KOPT-K1 (cell line): ENCODE results near the gene PPP1CA.
"Not testable (repeated sequence)": the region's sequence is repeated elsewhere in the genome, so short reads cannot be mapped to it uniquely, and the experiment has no call there.

ENCODE experiments used
- H3K27ac ChIP-seq: fragments of 200-600 bp; sonication (generic); 2 replicates; pipeline ENCODE4 v1.5.1; 2016; ENCODE audit warnings: antibody characterized with exemption, mild to moderate bottlenecking, low read depth, low read length; ENCODE audit not compliant: poor library complexity, severe bottlenecking
- H3K36me3 ChIP-seq: fragments of 200-600 bp; sonication (generic); 2 replicates; pipeline ENCODE4 v1.5.1; 2017; ENCODE audit warnings: antibody characterized with exemption, mild to moderate bottlenecking, low read length, moderate library complexity; ENCODE audit not compliant: insufficient read depth
- H3K9me3 ChIP-seq: fragments of 200-600 bp; sonication (generic); 2 replicates; pipeline ENCODE4 v1.5.1; 2017; ENCODE audit warnings: antibody characterized with exemption, low read length, mild to moderate bottlenecking; ENCODE audit not compliant: insufficient read depth, poor library complexity, severe bottlenecking

The PPP1CA gene

DNA sequence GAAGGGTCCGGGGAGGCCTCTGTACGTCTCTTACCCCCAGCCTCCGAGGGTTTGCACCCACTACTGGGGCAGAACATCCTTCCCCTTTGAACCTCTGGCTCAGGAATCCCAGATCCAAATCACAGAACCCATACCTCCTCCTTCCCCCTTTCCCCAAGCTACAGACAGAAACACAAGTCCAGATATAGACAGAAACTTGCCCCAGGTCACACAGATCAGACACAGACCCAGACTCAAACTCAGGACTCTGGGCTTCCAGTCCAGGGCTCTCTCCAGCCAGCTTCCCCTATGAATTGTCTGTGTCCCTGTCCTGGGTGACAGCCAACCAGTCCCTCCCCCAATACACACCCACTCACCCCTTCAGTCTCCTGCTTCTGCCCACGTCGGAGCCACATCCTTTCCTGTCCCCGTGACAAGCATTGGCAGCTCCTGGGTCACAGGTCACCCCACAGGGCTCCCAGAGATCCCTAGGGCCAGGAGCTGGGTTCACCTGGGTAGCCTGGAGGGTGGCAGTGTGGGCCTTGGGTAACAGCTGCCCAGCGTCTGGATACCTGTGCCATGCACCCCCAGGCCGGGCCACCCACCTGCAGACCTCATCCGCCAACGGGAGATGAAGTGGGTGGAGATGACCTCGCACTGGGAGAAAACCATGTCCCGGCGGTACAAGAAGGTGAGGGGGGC, 3.0 kb upstream of the PPP1CA start:
- Histone ChIP-seq H3K36me3 (peaks cover 48% of the 10 kb centered on the region), H3K9me3 (no peaks in the 10 kb centered on the region), H3K27ac (peak overlapping the region; percentile 96)

DNA sequence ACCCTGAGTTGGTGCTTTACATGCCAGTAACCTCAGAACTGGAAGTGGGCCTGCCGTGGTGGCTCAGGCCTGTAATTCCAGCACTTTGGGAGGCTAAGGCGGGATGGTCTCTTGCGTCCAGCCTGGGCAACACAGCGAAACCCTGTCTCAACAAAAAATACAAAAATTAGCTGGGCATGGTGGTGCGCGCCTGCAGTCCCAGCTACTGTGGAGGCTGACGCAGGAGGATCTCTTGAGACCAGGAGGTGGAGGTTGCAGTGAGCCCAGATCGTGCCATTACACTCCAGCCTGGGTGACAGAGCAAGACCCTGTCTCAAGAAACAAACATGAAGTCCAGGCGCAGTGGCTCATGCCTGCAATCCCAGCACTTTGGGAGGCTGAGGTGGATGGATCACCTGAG, 1.4 kb upstream of the PPP1CA start:
- Histone ChIP-seq H3K36me3 (peaks cover 62% of the 10 kb centered on the region), H3K27ac (peak overlapping the region; percentile 96)

DNA sequence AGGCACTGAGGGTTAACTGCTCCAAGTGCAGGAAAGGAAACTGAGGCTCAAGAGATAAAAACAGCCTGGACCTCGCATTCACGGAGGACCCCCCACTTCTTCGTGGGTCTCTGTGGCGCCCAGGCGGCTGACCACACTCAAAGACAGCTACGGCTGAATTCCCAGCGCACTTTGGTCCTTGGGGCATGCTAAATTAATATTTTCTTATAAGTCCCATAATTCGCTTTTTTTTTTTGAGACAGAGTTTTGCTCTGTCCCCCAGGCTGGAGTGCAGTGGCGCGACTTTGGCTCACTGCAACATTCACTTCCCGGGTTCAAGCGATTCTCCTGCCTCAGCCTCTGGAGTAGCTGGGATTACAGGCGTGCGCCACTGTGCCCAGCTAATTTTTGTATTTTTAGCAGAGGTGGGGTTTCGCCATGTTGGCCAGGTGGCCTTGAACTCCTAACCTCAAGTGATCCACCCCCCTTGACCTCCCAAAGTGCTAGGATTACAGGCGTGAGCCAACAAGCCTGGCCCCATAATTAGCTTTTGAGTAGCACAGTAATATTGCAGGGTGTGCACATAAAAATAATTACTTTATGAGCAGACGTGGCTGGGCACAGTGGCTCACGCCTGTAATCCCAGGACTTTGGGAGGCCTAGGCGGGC, 658 bp upstream of the PPP1CA start:
- Histone ChIP-seq H3K36me3 (peaks cover 62% of the 10 kb centered on the region), H3K27ac (peak overlapping the region; percentile 96)

More for the DNA sequence above, 1.4 kb upstream of the PPP1CA start:
- H3K9me3 ChIP-seq = not testable (repeated sequence)

DNA sequence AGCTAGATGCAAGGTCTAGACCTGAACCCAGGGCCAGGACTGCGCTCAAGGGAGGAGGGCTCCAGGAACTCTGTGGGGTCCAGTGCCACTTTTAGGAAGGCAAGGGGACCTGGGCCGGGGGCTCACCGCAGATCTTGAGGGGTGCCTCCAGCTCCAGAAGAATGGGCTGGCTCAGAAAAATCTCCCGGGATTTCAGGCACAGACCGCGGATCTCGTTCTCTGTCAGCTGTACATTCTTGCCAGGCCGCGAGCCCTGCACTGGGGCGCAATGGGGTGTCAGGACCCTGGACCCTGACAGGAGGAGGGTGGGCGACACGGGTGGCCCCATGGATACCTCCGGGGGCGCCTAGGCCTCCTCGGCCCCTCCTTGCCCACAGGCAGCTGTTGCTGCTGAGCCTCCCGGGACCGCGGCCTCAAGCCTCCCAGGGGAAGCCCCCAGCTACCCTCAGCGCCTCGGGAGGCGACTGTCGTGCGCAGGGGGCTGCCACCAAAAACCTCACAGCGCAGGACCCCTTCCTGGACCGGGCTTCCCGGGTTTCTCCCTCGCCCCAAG, 640 bp downstream of the PPP1CA start:
- H3K36me3 ChIP-seq = peaks cover 62% of the 10 kb centered on the region

More for the DNA sequence above, 658 bp upstream of the PPP1CA start:
- H3K9me3 ChIP-seq = not testable (repeated sequence)

DNA sequence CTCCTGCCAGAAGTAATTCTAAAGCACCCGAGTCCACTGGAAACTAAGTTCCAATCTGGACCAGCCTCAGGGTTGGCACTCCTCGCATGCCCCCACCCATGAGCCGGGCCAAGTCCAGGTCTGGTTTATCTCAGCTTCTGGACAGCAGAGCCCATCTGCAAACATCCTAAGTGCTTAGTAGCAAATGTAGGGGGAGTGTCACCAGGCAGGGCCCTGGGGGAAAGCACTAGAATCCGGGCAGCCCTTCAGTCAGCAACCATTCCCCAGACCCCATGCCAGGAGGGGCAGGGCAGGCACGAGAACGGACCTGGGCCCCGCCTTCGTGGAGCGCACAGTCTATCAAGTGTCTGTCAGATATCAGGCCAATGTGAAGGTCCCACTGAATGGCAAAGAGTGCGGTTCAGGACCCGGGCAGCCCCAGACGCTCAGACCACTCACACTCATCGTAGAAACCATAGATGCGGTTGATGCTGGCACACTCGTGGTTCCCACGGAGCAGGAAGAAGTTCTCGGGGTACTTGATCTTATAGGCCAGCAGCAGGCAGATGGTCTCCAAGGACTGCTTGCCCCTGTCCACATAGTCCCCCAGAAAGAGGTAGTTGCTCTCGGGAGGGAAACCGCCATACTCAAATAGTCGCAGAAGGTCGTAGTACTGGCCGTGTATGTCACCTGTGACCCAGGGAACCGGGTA, 1.3 kb downstream of the PPP1CA start:
- H3K27ac ChIP-seq = peak overlapping the region; percentile 96
- H3K9me3 ChIP-seq = no peaks in the 10 kb centered on the region
- peaks cover 62% of the 10 kb centered on the region for H3K36me3 ChIP-seq

More for the DNA sequence above, 640 bp downstream of the PPP1CA start:
- Histone ChIP-seq H3K9me3 (no peaks in the 10 kb centered on the region), H3K27ac (peak overlapping the region; percentile 96)

DNA sequence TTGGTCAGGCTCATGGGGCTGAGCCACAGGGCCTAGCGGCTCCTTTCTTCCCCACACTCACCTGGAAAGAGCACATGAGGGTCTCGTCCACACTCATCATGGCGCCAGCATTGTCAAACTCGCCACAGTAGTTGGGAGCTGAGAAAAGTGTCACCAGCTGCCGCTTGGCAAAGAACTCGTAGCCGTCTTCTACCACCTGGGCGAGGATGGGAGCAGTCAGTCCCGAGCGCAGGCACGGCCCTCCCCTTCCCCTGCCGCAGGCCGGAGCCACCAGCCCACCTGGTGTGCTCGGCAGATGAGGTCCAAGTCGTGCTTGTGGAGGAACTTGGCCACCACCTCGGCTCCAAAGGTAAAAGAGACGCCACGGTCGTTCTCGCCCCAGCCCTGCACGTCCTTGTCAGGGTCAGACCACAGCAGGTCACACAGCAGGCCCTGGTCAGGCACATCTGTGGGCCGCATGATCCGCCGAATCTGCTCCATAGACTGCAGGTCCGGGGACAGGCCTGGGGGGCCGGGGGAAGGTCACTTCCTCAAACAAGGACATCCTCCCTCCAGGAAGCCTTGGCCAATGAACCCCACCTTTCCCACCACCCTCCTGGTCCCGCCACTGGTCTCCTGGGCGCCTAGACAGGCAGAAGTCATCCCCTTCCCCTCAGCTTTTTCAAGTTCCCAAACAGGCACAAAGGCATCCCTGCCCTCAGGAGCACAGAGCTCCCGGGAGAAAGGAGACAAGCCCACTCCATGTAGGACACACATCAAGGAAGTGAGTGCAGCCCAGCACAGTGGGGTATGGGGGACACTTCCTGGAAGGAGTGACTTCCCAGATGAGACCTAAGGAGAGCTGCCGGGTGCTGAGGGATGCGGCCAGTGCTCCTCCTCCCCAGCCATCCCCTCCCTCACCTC, 2.7 kb downstream of the PPP1CA start:
- peaks cover 70% of the 10 kb centered on the region for H3K36me3 ChIP-seq
- peak overlapping the region; percentile 0 for H3K27ac ChIP-seq
- H3K9me3 ChIP-seq = no peaks in the 10 kb centered on the region

DNA sequence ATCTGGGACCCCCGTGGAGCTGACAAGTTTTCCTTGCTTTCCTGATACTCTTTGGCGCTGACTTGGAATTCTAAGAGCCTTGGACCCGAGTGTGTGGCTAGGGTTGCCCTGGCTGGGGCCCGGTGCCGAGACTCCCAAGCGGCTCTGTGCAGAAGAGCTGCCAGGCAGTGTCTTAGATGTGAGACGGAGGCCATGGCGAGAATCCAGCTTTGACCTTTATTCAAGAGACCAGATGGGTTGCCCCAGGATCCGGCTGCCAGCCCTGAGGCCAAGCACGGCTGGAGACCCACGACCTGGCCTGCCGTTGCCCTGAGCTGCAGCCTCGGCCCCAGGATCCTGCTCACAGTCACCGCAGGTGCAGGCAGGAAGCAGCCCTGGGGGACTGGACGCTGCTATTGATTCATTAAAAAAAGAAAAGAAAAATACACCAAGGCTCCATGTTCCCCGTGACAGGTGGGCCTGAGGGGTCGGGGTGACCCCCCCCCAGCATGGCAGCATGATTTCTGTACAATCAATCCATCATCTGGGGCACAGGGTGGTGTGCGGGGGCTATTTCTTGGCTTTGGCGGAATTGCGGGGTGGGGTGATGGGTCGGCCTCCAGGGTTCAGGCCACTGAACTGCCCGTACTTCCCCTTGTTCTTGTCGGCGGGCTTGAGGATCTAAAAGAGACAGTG, 3.5 kb downstream of the PPP1CA start:
- peaks cover 77% of the 10 kb centered on the region for H3K36me3 ChIP-seq
- H3K9me3 ChIP-seq = no peaks in the 10 kb centered on the region
- H3K27ac ChIP-seq = peak overlapping the region; percentile 54

DNA sequence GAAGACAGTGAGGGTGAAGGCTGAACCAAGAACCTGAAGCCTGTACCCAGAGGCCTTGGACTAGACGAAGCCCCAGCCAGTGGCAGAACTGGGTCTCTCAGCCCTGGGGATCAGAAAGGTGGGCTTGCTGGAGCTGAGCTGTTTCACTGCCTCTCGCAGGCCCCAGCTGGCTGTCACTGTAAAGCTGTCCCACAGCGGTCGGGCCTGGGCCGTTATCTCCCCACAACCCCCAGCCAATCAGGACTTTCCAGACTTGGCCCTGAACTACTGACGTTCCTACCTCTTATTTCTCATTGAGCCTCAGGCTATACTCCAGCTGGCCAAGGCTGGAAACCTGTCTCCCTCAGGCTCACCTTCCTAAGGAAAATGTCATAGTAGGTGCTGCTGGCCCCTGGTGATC, 4.1 kb downstream of the PPP1CA start:
- Histone ChIP-seq H3K27ac (peak overlapping the region; percentile 54), H3K36me3 (peaks cover 78% of the 10 kb centered on the region), H3K9me3 (no peaks in the 10 kb centered on the region)

DNA sequence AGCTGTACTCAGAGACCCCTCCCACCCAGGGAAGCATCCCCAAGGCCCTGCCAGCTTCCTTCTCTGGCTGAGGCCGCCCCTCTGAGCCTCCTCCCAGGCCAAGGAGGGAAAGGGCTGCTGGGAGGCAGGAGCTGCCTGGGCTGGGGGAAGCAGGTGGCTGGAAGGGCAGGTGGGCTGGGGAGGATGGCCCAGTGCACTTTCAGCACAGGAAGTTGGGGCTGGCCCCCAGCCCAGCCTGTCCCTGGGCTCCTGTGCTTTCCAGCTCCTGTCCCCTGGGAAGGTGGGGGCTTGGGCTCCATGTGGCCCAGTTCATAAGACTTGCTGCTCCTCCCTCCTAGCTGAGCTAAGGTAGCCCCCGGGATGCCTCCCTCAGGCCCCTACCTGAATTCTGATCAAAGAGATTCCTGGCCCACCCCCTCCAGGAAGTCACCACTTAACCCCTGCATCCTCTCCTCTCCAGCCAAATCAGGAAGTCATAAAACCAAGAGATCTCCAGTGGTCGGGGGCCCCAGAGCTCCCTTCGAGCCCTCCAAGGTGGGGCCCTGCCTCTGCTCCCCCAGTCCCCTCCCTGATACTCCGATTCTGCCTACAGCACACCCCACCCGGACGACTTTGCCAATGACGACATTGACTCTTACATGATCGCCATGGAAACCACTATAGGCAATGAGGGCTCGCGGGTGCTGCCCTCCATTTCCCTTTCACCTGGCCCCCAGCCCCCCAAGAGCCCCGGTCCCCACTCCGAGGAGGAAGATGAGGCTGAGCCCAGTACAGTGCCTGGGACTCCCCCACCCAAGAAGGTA, 4.9 kb downstream of the PPP1CA start:
- Histone ChIP-seq H3K36me3 (peaks cover 78% of the 10 kb centered on the region), H3K27ac (peak overlapping the region; percentile 54), H3K9me3 (no peaks in the 10 kb centered on the region)

DNA sequence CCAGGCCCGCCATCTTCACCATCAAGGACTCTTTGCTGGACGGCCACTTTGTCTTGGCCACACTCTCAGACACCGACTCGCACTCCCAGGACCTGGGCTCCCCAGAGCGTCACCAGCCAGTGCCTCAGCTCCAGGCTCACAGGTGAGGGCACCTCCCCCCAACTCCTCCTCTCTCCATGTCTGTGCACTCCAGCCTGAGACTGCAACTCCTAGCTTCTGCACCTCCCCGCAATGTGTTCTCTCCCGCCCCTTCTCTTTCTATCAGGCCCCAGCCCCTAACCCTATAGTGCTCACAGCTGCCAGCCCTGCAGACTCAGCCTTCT, 5.4 kb downstream of the PPP1CA start:
- Histone ChIP-seq H3K9me3 (no peaks in the 10 kb centered on the region), H3K36me3 (peaks cover 78% of the 10 kb centered on the region), H3K27ac (peak overlapping the region; percentile 54)

DNA sequence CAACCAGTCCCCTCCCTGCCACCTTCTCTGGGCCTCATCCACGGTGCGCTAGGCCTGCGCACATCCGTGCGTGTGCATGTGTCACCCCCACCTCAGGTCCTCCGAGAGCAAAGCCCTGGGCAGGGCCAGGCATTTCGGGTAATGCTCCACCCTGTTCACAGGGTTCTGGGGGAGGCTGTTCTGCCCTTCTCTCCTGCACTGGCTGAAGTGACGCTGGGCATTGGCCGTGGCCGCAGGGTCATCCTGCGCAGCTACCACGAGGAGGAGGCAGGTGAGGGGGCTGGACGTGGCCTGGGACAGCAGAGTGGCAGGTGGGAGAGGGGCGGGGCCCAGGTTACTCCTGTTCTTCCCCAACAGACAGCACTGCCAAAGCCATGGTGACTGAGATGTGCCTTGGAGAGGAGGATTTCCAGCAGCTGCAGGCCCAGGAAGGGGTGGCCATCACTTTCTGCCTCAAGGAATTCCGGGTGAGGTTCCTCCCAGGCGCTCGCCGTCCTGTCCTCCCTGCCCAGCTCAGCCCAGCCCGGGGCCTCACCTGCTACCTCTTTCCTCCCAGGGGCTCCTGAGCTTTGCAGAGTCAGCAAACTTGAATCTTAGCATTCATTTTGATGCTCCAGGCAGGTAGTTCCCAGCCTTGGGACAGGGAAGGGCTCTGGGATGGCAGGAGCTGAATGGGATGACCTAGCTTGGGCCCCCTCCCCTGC, 6.0 kb downstream of the PPP1CA start:
- Histone ChIP-seq H3K27ac (peak overlapping the region; percentile 54), H3K36me3 (peaks cover 73% of the 10 kb centered on the region), H3K9me3 (no peaks in the 10 kb centered on the region)

DNA sequence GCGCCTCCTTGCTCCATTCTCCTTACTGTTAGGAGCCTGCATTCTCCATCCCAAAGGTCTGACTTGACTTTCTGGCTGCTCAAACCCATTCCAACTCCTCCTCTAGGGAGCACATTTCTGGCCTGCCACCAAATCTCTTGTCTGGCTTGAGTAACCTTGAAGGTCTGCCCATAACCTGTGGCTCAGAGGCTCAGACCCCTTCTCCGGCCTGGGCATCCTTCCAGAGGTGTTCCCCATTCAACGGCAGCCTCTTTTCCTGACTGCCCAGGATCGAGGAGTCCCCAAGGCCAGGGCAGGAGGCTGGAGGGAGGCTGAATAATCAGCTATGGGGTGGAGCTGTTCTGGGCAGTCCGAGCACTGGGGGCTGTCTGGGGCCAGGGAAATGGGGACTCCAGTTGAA, 7.7 kb downstream of the PPP1CA start:
- Histone ChIP-seq H3K36me3 (peaks cover 57% of the 10 kb centered on the region), H3K9me3 (no peaks in the 10 kb centered on the region), H3K27ac (no peak overlapping the region)

DNA sequence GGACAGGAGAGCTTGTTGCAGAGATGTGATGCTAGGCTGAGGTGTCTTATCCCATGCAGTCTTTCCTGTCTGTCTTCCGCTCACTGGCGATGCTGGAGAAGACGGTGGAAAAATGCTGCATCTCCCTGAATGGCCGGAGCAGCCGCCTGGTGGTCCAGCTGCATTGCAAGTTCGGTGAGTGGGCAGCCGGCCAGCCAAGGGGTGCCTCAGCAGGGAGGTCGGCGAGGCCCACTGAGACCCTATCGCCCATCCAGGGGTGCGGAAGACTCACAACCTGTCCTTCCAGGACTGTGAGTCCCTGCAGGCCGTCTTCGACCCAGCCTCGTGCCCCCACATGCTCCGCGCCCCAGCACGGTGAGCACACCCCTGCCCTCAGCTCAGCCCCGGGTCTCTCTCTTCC, 8.2 kb downstream of the PPP1CA start:
- Histone ChIP-seq H3K9me3 (no peaks in the 10 kb centered on the region), H3K27ac (no peak overlapping the region), H3K36me3 (peaks cover 52% of the 10 kb centered on the region)
